K562 (cell line): ENCODE data around the gene NAXE. TPM values are rescaled to one million over a fixed set of nuclear protein-coding genes. Genes with fewer than 3 reads are reported as not detected.

Experiments used
- ATAC-seq: fragments of 200-7000 bp; cut with Tn5 transposase; 3 replicates; pipeline ENCODE4 v1.9.1; 2020; ENCODE audit warnings: moderate library complexity
- BruUV-seq: library from RNA; stranded (reverse); fragments of 400-500 nt; replicated peaks from 2 replicates; lab custom pipeline; 2021; lab: Mats Ljungman, UMichigan
- CTCF ChIA-PET: fragments of 300-600 bp; formaldehyde crosslinking; extraction: SDS; loops from one replicate; lab custom pipeline; 2021; ENCODE audit warnings: low intra/inter-chr PET ratio; lab: Yijun Ruan, JAX
- POLR2A ChIA-PET: fragments of 300-600, 350-650 bp; sonication (Branson Sonifier 250); formaldehyde crosslinking; extraction: SDS; loops from one replicate; lab custom pipeline; 2021; ENCODE audit warnings: antibody characterized with exemption, inconsistent platforms; lab: Yijun Ruan, JAX
- DNase-seq, 4 experiments: peaks; one replicate each; pipeline versions ENCODE4 v3.0.0 to v3.0.0-alpha.2; 2011 to 2018; ENCODE audit warnings: low spot score in 3 of 4, mixed read lengths in 3 of 4; ENCODE audit errors: extremely low read depth in 1 of 4
- FAIRE-seq: peaks from 2 replicates; lab custom pipeline; 2011; peaks lifted over from hg19 to GRCh38; lab: Jason Lieb, UNC
- H2AFZ ChIP-seq: 2 replicates; pipeline ENCODE4 v1.6.0; 2011; ENCODE audit warnings: low read depth, low read length, control low read depth, inconsistent platforms
- H3K27ac ChIP-seq: fragments of 200-600 bp; 3 replicates; pipeline ENCODE4 v1.8.0; 2011; ENCODE audit warnings: low read depth, mild to moderate bottlenecking, control low read depth, inconsistent platforms, low read length, moderate library complexity, mixed read lengths; ENCODE audit errors: extremely low read depth
- H3K27me3 ChIP-seq, 2 experiments: fragments of 300-600 bp in 1 of 2; 2 replicates in 1 of 2; 3 replicates in 1 of 2; pipeline versions ENCODE4 v1.6.0 to v1.8.0; 2011; ENCODE audit warnings: inconsistent platforms in 2 of 2, low read length in 2 of 2, mild to moderate bottlenecking in 1 of 2, mixed read lengths in 1 of 2, moderate library complexity in 1 of 2; ENCODE audit not compliant: control insufficient read depth in 2 of 2, insufficient read depth in 2 of 2
- H3K36me3 ChIP-seq: fragments of 300-600 bp; 3 replicates; pipeline ENCODE4 v1.8.0; 2011; ENCODE audit warnings: mild to moderate bottlenecking, low read length, inconsistent platforms; ENCODE audit not compliant: control insufficient read depth, insufficient read depth
- H3K4me1 ChIP-seq, 2 experiments: fragments of 200-600 bp in 1 of 2; replicated peaks in 1 of 2; 2 replicates in 1 of 2; 3 replicates in 1 of 2; pipeline versions ENCODE4 v1.5.1 to v1.8.0; 2011; ENCODE audit warnings: inconsistent platforms in 2 of 2, low read length in 2 of 2, mild to moderate bottlenecking in 1 of 2, mixed read lengths in 1 of 2, moderate library complexity in 1 of 2; ENCODE audit not compliant: control insufficient read depth in 2 of 2, insufficient read depth in 2 of 2
- H3K4me2 ChIP-seq: 2 replicates; pipeline ENCODE4 v1.6.1; 2011; ENCODE audit warnings: low read length, control low read depth, inconsistent platforms, mixed read lengths; ENCODE audit not compliant: insufficient read depth
- H3K4me3 ChIP-seq: fragments of 200-600 bp; sonication (generic), shearing (Covaris generic); 2 replicates; pipeline ENCODE4 v1.5.1; 2016; ENCODE audit warnings: control low read depth, inconsistent platforms
- H3K79me2 ChIP-seq: fragments of 200-600 bp; 3 replicates; pipeline ENCODE4 v1.8.0; 2011; ENCODE audit warnings: low read length, inconsistent platforms; ENCODE audit not compliant: control insufficient read depth, insufficient read depth
- H3K9ac ChIP-seq, 2 experiments: 2 replicates each; pipeline versions ENCODE4 v1.6.0 to v1.6.1; 2011; ENCODE audit warnings: low read depth in 2 of 2, low read length in 2 of 2, control low read depth in 1 of 2, inconsistent platforms in 1 of 2, mild to moderate bottlenecking in 1 of 2, mixed read lengths in 1 of 2; ENCODE audit not compliant: insufficient read depth in 1 of 2
- H3K9me1 ChIP-seq: one replicate; pipeline ENCODE4 v1.6.0; 2011; ENCODE audit warnings: inconsistent platforms, mild to moderate bottlenecking, low read length, moderate library complexity; ENCODE audit not compliant: control insufficient read depth, insufficient read depth
- H3K9me3 ChIP-seq: replicated peaks from 2 replicates; pipeline ENCODE4 v1.5.1; 2011; ENCODE audit warnings: low read depth, low read length, inconsistent platforms; ENCODE audit not compliant: control insufficient read depth, insufficient read depth
- H4K20me1 ChIP-seq: replicated peaks from 2 replicates; pipeline ENCODE4 v1.6.1; 2011; ENCODE audit warnings: low read length, inconsistent platforms, mixed read lengths; ENCODE audit not compliant: control insufficient read depth, insufficient read depth
- CBFB ChIP-seq: sonication (generic); formaldehyde crosslinking; IDR thresholded peaks from 2 replicates; pipeline ENCODE4 v1.4.0; 2020; ENCODE audit warnings: mild to moderate bottlenecking, missing genetic modification reagents
- CBX8 ChIP-seq: fragments of 200-600 bp; sonication (generic); IDR thresholded peaks from 2 replicates; pipeline ENCODE4 v1.6.1; 2012; ENCODE audit warnings: borderline replicate concordance, mixed run types, low read depth, mild to moderate bottlenecking, moderate library complexity, mixed read lengths, low read length, control low read depth, inconsistent platforms; ENCODE audit not compliant: poor library complexity, severe bottlenecking; ENCODE audit errors: extremely low read depth
- EP400 ChIP-seq: fragments of 450-650 bp; IDR thresholded peaks from 2 replicates; pipeline ENCODE4 v1.6.1; 2017; ENCODE audit warnings: antibody characterized with exemption, mild to moderate bottlenecking, moderate library complexity
- GTF2E2 ChIP-seq: fragments of 200-800 bp; sonication (Bioruptor generic); IDR thresholded peaks from 2 replicates; pipeline ENCODE4 v1.6.1; 2016; ENCODE audit warnings: missing genetic modification characterization, missing compliant biosample characterization
- MAFK ChIP-seq: IDR thresholded peaks from 2 replicates; pipeline ENCODE4 v1.6.1; 2011; ENCODE audit warnings: low read length, improper control_type of control experiment
- OTX1 ChIP-seq: fragments of 450-650 bp; formaldehyde crosslinking; IDR thresholded peaks from 2 replicates; pipeline ENCODE4 v1.4.0; 2022; ENCODE audit warnings: mild to moderate bottlenecking
- POLR3G ChIP-seq: IDR thresholded peaks from 2 replicates; pipeline ENCODE4 v1.6.1; 2011; ENCODE audit not compliant: insufficient read length, insufficient replicate concordance; ENCODE audit errors: extremely low read depth
- RB1 ChIP-seq: fragments of 450-650 bp; IDR thresholded peaks from 2 replicates; pipeline ENCODE4 v1.6.1; 2017; ENCODE audit warnings: low read depth, mild to moderate bottlenecking
- TAL1 ChIP-seq: fragments of 450-650 bp; IDR thresholded peaks from 2 replicates; pipeline ENCODE4 v1.6.1; 2016; ENCODE audit warnings: mild to moderate bottlenecking
- TRIM24 ChIP-seq, 2 experiments: fragments of 450-650 bp; IDR thresholded peaks; 2 replicates each; pipeline ENCODE4 v1.6.1; 2016
- ZC3H8 ChIP-seq: fragments of 450-650 bp; IDR thresholded peaks from 2 replicates; pipeline ENCODE4 v1.6.1; 2017
- ZKSCAN1 ChIP-seq: fragments of 150-350 bp; IDR thresholded peaks from 2 replicates; pipeline ENCODE4 v1.6.1; 2016; ENCODE audit warnings: low read depth, low read length
- ZKSCAN3 ChIP-seq: fragments of 250-450 bp; sonication (Bioruptor Pico); IDR thresholded peaks from 2 replicates; pipeline ENCODE4 v1.4.0; 2020
- ZNF24 ChIP-seq: fragments of 450-650 bp; IDR thresholded peaks from 2 replicates; pipeline ENCODE4 v1.6.1; 2016
- ZNF589 ChIP-seq: fragments of 200-800 bp; sonication (Bioruptor generic); IDR thresholded peaks from 2 replicates; pipeline ENCODE4 v1.6.1; 2016; ENCODE audit warnings: low read depth, missing genetic modification characterization, missing compliant biosample characterization
- WGBS: fragments of 100-300 bp; shearing (Covaris generic); methylation state at CpG from one replicate; pipeline ENCODE4 v1.1.6; 2016; ENCODE audit warnings: low coverage, mixed read lengths; ENCODE audit not compliant: insufficient coverage; ENCODE audit errors: missing lambda C conversion rate; 5-methylcytosine and 5-hydroxymethylcytosine counted together
- in situ Hi-C: fragments of 300-500 bp; cut with MboI; formaldehyde crosslinking; loops from 4 replicates; pipeline ENCODE4 v1.15.0; 2018; ENCODE audit warnings: inconsistent platforms, mixed read lengths
- intact Hi-C: fragments of 100-400 bp; cut with micrococcal nuclease; formaldehyde crosslinking; loops from 2 replicates; pipeline ENCODE4 v1.14.2; 2022
- polyA plus RNA-seq, 8 experiments: library from polyadenylated mRNA; depleted of rRNA in 4 of 8; stranded (reverse) in 5 of 8; unstranded in 3 of 8; fragments of >200 nt; fragmentation: Nextera tagmentation in 2 of 8; fragmentation: Illumina TruSeq in 1 of 8; extraction: Ambion mirVana in 2 of 8; extraction: Trizol in 1 of 8; gene quantifications; 2 replicates each; pipeline versions ENCODE4 v1.2.1 to v1.2.3, GENCODE V29; 2011 to 2014; ENCODE audit warnings: inconsistent platforms in 1 of 8, missing spikeins in 1 of 8
- total RNA-seq, 7 experiments: library from RNA; depleted of rRNA in 6 of 7; stranded (reverse); fragments of >200 nt in 6 of 7; fragmentation: Illumina TruSeq in 2 of 7; extraction: Trizol in 2 of 7; gene quantifications; 2 replicates each; pipeline versions ENCODE4 v1.2.1 to v1.2.3, GENCODE V29; 2011 to 2021; ENCODE audit warnings: low replicate concordance in 1 of 7
- TF ChIP-seq, protein P1 (sequence below): sonication (generic); formaldehyde crosslinking; IDR thresholded peaks from 2 replicates; pipeline ENCODE4 v1.8.1; 2022; ENCODE audit warnings: missing genetic modification reagents
- TF ChIP-seq, protein P2 (sequence below): fragments of 450-650 bp; formaldehyde crosslinking; conservative IDR thresholded peaks from 2 replicates; pipeline ENCODE4 v1.4.0; 2022; ENCODE audit warnings: mild to moderate bottlenecking, missing genetic modification characterization
- TF ChIP-seq, protein P3 (sequence below): fragments of 450-650 bp; IDR thresholded peaks from 2 replicates; pipeline ENCODE4 v1.6.1; 2018; ENCODE audit warnings: mild to moderate bottlenecking, low read depth; ENCODE audit not compliant: partially characterized antibody

Gene NAXE
- total and polyA plus RNA-seq, 9 of the 15 experiments (the other 6 are each of a cell fraction or from before 2014, with no cell fraction given), result 27.3 to 137 (median 90.0) TPM

DNA sequence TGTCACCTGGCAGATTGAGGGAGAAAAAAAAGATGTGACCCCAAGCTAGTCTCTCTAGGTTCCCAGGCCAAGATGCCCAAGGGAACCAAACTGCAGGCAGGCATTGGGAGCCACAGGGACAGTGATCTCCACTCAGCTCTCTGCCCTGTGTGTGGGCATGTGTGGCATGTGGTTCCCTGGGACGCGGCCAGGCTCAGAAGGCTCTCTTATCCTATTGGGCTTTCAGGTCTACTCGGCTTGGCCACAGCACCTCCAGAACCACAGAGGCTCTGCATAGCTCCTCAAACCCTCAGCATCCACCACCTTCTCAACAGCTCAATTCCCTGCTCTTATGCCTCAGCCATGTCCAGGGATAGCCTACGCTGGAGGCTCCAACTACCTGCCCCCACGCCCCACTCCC is 41.2 kb upstream of the NAXE start:
- Histone ChIP-seq H3K27me3 (no peaks in the 10 kb centered on the region), H3K9me3 (no peaks in the 10 kb centered on the region), H3K79me2 (no peaks in the 10 kb centered on the region), H3K4me3 (no peak overlapping the region), H3K4me1 (no peaks in the 10 kb centered on the region), H3K4me2 (no peak overlapping the region), H3K36me3 (peaks cover 44% of the 10 kb centered on the region; the same call in 2 of the 3 replicates), H3K27ac (no peak overlapping the region), H4K20me1 (no peaks in the 10 kb centered on the region), H3K9ac (no peak overlapping the region), H2AFZ (no peak overlapping the region), H3K9me1 (no peaks in the 10 kb centered on the region)
- BruUV-seq, result no TSS peak
- intact Hi-C loops (no loop called here), in situ Hi-C loops (no loop called here)
- POLR2A ChIA-PET, result interaction anchor here (0.6 to 1.5 kb wide), 4 partner anchors 9 to 18 kb away, joined by 3 to 4 read pairs (median 3); no protein-coding TSS in a partner anchor
- FAIRE-seq, result no peak
- 66% methylated on average over 5 of the region's 5 CpGs for WGBS
- CTCF ChIA-PET, result no interaction called here
- ATAC-seq, result no peak
- TF ChIP-seq, protein P1, sequence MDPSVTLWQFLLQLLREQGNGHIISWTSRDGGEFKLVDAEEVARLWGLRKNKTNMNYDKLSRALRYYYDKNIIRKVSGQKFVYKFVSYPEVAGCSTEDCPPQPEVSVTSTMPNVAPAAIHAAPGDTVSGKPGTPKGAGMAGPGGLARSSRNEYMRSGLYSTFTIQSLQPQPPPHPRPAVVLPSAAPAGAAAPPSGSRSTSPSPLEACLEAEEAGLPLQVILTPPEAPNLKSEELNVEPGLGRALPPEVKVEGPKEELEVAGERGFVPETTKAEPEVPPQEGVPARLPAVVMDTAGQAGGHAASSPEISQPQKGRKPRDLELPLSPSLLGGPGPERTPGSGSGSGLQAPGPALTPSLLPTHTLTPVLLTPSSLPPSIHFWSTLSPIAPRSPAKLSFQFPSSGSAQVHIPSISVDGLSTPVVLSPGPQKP, result no peak
- TF ChIP-seq ZNF24, result no peak
- TF ChIP-seq, protein P2, sequence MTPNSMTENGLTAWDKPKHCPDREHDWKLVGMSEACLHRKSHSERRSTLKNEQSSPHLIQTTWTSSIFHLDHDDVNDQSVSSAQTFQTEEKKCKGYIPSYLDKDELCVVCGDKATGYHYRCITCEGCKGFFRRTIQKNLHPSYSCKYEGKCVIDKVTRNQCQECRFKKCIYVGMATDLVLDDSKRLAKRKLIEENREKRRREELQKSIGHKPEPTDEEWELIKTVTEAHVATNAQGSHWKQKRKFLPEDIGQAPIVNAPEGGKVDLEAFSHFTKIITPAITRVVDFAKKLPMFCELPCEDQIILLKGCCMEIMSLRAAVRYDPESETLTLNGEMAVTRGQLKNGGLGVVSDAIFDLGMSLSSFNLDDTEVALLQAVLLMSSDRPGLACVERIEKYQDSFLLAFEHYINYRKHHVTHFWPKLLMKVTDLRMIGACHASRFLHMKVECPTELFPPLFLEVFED (CRISPR knock-in tag), result no peak
- TF ChIP-seq TRIM24 (IDR thresholded peaks at IDR 0.05), result no peak
- TF ChIP-seq CBFB (CRISPR knock-in tag), result no peak
- no peak for TF ChIP-seq ZKSCAN3 (CRISPR knock-in tag)
- no peak for TF ChIP-seq MAFK
- no peak for TF ChIP-seq ZC3H8
- TF ChIP-seq ZNF589 (CRISPR knock-in tag), result no peak
- no peak for TF ChIP-seq RB1
- no peak for TF ChIP-seq GTF2E2 (tag)
- TF ChIP-seq POLR3G, result no peak
- TF ChIP-seq TAL1, result no peak
- TF ChIP-seq, protein P3, sequence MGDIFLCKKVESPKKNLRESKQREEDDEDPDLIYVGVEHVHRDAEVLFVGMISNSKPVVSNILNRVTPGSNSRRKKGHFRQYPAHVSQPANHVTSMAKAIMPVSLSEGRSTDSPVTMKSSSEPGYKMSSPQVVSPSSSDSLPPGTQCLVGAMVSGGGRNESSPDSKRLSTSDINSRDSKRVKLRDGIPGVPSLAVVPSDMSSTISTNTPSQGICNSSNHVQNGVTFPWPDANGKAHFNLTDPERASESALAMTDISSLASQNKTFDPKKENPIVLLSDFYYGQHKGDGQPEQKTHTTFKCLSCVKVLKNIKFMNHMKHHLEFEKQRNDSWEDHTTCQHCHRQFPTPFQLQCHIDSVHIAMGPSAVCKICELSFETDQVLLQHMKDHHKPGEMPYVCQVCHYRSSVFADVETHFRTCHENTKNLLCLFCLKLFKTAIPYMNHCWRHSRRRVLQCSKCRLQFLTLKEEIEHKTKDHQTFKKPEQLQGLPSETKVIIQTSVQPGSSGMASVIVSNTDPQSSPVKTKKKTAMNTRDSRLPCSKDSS, result no peak
- no peak for TF ChIP-seq ZKSCAN1
- TF ChIP-seq CBX8, result no peak
- no peak for TF ChIP-seq OTX1 (CRISPR knock-in tag)
- no peak for TF ChIP-seq EP400
- no peak for DNase-seq
